ENCODE results near the gene SAP30L.

The SAP30L gene

GRCh38 chr5:154470947-154471870 lies 25.4 kb downstream of the SAP30L start:
- no peak for TF ChIP-seq CTCF (IDR thresholded peaks at IDR 0.05; ENCODE audit: low read depth, low read length)
- no peak for DNase-seq (ENCODE audit: extremely low read depth, low read depth)

GRCh38 chr5:154472871-154473580 lies 27.2 kb downstream of the SAP30L start:
- no peak for TF ChIP-seq CTCF (IDR thresholded peaks at IDR 0.05; ENCODE audit: low read depth, low read length)
- DNase-seq (ENCODE audit: extremely low read depth, low read depth) = no peak

GRCh38 chr5:154473581-154474283 lies 27.9 kb downstream of the SAP30L start:
- no peak for TF ChIP-seq CTCF (IDR thresholded peaks at IDR 0.05; ENCODE audit: low read depth, low read length)
- no peak for DNase-seq (ENCODE audit: extremely low read depth, low read depth)

- DNase-seq (ENCODE audit: extremely low read depth, low read depth) = no peak
- TF ChIP-seq CTCF (IDR thresholded peaks at IDR 0.05; ENCODE audit: low read depth, low read length) = no peak
Observed at GRCh38 chr5:154474396-154475334, 28.9 kb downstream of the SAP30L start.

- TF ChIP-seq CTCF (IDR thresholded peaks at IDR 0.05; ENCODE audit: low read depth, low read length) = no peak
- DNase-seq (ENCODE audit: extremely low read depth, low read depth) = no peak
Observed at GRCh38 chr5:154475591-154476353, 30.0 kb downstream of the SAP30L start.
